ENCODE results near the gene HIGD2A.
"Not testable (repeated sequence)": the region's sequence is repeated elsewhere in the genome, so short reads cannot be mapped to it uniquely, and the experiment has no call there.

Gene HIGD2A

GRCh38 chr5:176394881-176395675 is 6.5 kb downstream of the HIGD2A start:
- no peak for DNase-seq (ENCODE audit: low read depth in 3 of 3)

DNA sequence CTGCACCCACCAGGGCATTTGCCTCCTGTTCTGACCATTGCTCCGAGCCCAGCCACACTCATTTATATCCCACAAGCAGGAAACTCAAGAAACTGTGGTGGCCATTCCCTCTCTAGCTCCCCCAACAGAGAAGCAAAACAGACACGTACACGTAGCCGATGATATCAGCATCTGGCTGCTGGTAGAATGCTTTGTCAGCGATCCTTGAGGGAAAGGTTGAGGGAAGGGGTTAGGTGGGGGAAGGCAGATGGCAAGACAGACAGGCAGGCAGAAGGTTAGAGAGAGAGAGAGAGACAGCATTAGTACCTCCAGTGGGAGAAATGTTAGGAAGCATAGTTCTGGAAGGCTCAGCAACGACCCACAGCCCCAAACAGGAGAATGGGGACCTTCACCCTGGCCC is 7.8 kb downstream of the HIGD2A start:
- DNase-seq (ENCODE audit: low read depth in 3 of 3): no peak

DNA sequence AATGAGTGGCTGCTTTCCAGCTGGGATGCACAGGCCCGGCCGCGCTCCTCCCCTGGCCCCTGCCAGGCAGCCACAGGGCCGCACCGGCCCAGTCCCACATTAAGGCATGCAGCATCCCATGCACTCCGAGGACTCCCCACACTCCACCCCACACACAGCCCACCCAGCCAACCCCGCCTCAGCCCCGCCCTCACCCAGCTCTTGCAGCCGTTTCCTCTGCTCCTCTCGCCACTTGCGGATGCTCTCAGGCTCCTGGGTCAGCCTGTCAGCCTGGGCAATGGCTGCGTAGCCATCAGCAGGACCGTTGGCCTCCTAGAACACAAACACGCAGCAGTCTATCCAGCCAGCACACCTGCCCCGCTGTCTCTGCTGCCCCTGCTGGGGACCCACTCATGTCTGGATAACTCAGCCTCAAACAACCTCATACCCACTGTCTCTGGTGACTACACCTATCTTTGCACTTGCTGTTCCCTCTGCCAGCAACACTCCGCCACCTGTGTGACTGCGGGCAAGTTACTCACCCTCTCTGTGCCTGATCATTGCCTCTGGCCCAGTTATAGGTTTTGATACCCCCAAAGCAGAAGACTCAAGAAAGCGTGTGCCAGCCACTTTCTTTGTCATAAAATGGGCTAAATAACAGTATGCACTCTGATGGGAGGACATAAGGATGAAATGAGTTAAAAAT is 9.3 kb downstream of the HIGD2A start:
- no peak for DNase-seq (ENCODE audit: low read depth in 3 of 3)

DNA sequence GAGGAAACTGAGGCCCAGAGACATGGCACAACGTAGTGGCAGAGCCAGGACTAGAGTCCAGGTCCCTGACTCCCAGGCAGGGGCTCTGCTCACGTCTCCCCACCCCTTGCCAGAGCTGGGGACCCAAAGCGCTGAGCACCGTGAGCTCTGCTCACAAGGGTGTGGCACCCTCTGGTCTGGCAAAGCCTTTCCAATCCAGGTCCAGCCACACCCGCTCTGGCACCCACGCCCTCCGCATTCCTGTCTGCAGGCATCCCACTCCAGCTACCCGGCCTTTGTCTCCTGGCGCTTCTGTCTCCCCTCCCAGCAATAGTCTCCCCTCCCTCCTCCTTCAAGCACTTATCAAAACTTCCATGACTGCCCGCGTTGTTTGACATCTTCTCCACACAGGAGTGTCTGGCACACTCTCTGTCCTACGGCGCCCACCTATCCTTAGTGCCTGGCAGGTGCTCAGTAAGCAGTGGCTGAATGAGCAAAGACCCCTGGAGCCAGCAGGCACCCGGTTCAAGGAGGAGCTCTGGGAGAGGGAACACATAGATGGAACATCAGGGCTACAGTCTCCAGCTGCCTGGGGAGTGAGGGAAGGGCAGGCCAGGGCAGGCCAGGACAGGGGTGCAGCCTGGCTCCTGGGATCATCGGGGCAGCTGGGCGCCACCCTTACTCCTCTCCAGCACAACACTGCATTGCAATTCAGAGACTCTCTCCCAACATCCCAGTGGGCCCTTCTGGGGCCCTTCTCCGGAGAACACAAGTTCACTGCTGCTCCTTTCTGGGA is 12.0 kb downstream of the HIGD2A start:
- no peak for DNase-seq (ENCODE audit: low read depth in 3 of 3)

- no peak for DNase-seq (ENCODE audit: low read depth in 3 of 3)
These were observed 13.0 kb downstream of the HIGD2A start for GRCh38 chr5:176401281-176402205.

DNA sequence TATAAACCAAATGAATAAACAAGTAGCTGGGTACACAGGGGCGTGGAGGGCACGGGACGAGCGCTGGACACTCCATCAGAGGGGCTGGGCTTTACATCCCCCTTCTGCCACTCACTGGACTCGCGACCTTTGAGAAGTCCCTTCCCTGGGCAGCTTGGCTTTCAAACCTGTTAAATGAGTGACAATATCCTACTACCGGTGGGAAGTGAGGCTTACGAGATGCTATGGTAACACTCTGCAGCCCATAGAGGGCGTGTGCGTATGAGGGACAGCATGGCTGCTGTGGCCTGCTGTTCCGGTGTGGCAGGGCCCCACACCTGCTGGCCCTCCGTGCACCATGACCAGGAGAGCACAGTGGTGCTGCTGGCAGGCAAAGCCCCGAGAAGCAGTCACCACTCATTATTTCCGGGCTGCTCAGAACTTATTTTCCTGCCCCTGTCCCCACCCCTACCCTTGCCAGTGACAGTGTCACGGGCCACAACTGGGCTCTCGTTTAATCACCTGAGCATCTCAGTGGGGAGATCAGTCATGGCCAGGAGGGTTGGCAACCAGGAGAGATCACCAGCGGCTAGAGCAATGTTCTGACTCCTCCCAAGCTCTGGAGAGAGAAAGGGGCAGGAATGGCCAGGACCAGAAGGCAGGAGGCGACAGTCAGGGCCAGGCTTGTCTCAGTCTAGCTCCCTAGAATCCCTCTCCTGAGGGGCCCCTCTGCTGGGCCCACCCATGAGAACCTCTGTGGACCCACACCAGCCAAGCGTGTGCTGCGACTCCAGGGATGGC is 17.3 kb downstream of the HIGD2A start:
- no peak for DNase-seq (ENCODE audit: low read depth in 3 of 3)

- DNase-seq (ENCODE audit: low read depth in 3 of 3): no peak
These were observed 18.0 kb downstream of the HIGD2A start for GRCh38 chr5:176406436-176407052.

- DNase-seq (ENCODE audit: low read depth in 3 of 3): no peak
These were observed 19.1 kb downstream of the HIGD2A start for GRCh38 chr5:176407456-176408251.

DNA sequence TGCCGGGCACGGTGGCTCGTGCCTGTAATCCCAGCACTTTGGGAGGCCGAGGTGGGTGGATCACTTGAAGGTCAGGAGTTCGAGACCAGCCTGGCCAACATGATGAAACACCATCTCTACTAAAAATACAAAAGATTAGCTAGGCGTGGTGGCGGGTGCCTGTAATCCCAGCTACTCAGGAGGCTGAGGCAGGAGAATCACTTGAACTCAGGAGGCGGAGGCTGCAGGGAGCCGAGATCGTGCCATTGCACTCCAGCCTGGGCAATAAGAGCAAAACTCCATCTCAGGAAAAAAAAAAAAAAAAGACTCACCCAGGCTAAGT is 19.7 kb downstream of the HIGD2A start:
- not testable (repeated sequence) for DNase-seq (ENCODE audit: low read depth in 3 of 3)

DNA sequence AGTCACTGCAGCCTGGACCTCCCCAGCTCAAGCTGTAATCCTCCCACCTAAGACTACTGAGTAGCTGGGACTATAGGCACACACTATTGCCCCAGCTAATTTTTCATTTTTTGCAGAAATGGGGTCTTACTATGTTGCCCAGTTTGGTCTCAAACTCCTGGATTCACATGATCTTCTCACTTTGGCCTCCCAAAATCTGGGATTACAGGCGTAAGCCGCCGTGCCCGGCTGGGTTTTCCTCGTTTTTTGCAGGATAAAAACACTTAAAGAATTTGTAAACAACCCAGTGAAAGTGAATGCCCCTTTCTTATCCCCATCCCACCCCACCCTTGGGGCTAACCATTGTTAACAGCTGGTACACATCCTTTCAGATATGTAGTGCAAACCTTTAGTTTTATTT is 20.0 kb downstream of the HIGD2A start:
- no peak for DNase-seq (ENCODE audit: low read depth in 3 of 3)

DNA sequence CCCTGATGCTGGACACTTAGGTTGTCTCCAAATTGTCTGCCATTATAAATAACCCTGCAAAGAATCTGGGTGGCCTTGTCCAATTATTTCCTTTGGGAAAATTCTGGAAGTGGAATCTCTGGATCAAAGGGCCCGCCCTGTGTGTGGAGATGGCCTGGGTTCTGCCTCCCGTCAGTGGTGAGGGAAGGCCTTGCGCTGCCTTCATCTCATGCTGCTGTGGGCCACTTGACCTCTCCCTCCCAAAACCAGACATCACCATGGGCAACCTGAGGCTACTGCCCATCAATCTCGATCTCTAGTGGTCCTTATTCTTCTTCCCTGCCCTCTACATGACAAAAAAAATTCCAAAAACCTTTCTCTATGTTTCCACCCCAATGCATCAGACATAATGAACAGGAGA is 21.2 kb downstream of the HIGD2A start:
- no peak for DNase-seq (ENCODE audit: low read depth in 3 of 3)

- no peak for DNase-seq (ENCODE audit: low read depth in 3 of 3)
These were observed 22.1 kb downstream of the HIGD2A start for GRCh38 chr5:176410486-176411180.

GRCh38 chr5:176412517-176413254 is 24.1 kb downstream of the HIGD2A start:
- DNase-seq (ENCODE audit: low read depth in 3 of 3): no peak

GRCh38 chr5:176413255-176413565 is 24.7 kb downstream of the HIGD2A start:
- DNase-seq (ENCODE audit: low read depth in 3 of 3): no peak

- DNase-seq (ENCODE audit: low read depth in 3 of 3): no peak
These were observed 25.2 kb downstream of the HIGD2A start for GRCh38 chr5:176413709-176414191.

DNA sequence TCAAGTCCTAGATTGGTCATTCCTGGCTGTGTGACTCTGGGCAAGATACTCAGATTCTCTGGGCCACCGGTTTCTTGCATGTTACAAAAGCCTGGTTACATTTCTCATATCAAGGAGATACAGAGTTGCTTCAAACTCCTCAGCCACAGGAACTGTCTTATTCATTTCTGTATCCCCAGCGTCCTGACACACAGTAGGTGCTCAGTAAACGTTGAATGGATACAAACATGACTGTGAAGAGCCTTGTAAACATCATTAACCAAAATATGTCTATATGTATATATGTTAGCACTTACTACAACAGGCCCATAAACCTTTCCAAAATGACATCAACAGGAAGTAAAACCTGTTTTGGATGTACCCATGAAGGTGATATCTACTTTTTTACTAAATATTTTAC is 26.2 kb downstream of the HIGD2A start:
- no peak for DNase-seq (ENCODE audit: low read depth in 3 of 3)

- DNase-seq (ENCODE audit: low read depth in 3 of 3): peak in 1 of 3 experiments; percentile 9
These were observed 26.8 kb downstream of the HIGD2A start for GRCh38 chr5:176415240-176415951.
